ENCODE measurements around the gene ATP8A2.

ATP8A2 gene

GRCh38 chr13:25689539-25689938 lies 317.8 kb downstream of the ATP8A2 start:
- no peak for DNase-seq

DNA sequence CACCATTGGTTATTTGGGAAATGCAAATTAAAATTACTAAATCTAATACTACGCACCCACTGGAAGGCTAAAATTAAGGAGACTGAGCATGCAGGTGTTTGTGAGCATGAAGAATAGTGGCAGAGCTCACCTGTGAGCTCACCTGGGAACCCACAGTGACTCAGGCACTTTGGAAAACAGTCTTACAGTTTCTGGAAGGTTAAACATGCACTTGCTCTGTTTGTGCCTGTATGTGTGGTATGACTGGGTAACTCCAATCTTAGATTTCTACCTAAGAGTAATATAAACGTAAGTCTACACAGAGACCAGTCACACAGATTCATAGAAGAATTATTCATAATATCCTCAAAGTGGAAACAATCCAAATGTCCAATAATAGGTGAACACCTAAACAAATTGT lies 318.8 kb downstream of the ATP8A2 start:
- no peak for DNase-seq

- DNase-seq: no peak
These were observed 319.9 kb downstream of the ATP8A2 start for GRCh38 chr13:25691654-25692053.

DNA sequence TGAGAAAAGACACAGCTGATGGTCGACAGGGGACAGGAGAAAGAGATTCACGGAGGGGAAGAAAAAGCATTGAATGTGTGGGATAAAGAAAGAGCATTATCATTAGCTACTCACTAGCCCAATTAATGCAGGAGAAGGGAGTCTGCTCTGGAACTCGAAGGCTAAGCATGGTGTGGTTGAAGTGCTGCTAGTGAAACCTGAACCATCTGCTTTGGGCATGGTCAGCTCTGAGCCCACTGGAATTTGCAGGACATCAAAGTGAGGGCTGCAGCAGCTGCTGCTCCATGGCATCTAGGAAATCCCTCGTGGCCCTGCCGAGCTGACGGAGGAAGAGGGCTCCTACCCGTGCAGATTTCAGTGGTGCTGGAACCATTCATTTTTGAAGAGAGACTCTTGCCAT lies 320.3 kb downstream of the ATP8A2 start:
- no peak for DNase-seq

- DNase-seq: no peak
These were observed 327.3 kb downstream of the ATP8A2 start for GRCh38 chr13:25699056-25699455.

- DNase-seq: no peak
These were observed 327.8 kb downstream of the ATP8A2 start for GRCh38 chr13:25699600-25699999.

GRCh38 chr13:25701304-25701703 lies 329.5 kb downstream of the ATP8A2 start:
- DNase-seq: no peak

GRCh38 chr13:25702386-25702785 lies 330.6 kb downstream of the ATP8A2 start:
- no peak for DNase-seq

DNA sequence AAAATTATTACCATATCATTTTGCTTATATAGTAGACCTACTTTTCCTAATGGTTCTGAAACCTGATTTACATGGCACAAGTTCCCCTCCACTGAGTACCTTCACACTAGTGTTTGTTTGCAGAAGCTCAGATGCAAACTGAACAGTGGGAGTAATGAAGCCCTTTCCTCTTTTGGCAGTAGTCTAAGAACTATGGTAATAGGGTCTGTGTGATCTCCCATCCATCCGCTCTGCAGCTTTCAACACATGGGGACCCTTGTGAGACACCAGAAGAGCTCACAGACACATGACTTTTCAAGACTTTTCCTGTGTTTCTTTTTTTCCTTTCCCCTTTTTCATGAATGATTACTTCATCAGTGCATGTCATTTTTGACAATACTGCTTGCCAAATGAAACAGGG lies 336.0 kb downstream of the ATP8A2 start:
- DNase-seq: no peak

DNA sequence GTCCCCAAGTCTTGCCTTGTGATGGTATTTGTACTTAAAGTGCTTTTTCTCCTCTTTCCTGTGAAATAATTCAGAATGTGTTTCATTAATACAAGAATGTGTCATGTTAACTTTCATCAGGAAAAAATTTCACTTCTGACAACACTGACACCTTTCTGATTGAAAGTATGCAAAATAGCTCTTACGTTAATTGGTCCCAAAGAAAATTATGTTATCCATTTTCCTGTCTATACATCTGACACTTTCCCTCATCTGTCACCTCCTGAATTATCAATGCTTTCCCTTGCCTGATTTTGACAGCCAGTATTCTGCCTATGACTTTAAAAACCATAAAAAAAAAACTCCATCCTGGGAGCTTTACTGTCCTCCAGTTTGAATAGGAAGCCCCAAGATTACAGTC lies 336.5 kb downstream of the ATP8A2 start:
- DNase-seq: no peak

- DNase-seq: no peak
These were observed 337.3 kb downstream of the ATP8A2 start for GRCh38 chr13:25709088-25709487.

DNA sequence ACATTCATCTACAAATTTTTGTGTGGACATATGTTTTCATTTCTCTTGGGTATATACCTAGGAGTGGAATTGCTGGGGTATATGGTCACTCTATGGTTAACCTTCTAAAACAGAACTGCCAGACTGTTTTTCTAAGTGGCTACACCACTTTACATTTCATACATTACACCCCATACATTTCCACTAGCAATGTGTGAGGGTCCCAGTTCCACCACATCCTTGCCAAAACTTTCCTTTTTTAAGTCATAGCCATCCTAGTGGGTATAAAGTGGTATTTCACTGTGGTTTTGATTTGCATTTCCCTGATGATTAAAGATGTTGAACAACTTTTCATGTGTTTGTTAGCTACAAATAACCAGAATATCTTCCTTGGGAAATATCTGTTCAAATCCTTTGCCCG lies 344.0 kb downstream of the ATP8A2 start:
- no peak for DNase-seq

DNA sequence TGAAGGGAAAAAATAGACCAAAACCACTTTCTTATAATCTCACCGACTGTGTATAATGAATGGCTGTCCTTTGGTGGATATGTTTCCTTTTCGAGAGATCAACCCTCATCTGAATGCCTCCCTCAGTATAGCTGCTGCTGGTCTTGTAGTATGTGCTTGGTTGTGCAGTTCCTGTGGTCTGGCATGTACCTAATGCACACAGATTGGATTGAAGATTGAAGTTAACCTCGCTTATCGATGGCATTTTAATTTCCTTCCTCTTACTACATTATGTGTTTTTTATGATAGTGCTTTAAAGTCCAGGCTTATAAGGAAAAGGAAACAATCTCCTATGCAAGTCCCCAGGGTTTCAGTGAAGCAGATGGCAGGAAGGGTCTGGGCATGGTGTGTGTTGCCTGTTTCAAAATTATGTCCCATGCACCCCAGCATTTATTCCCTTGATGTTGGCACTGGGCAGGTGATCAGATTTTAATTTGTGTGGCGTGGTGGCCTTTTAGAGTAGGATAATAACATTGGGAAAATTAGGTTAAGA lies 346.0 kb downstream of the ATP8A2 start:
- no peak for DNase-seq

- DNase-seq: no peak
These were observed 347.9 kb downstream of the ATP8A2 start for GRCh38 chr13:25719666-25720065.

GRCh38 chr13:25722893-25723292 lies 351.1 kb downstream of the ATP8A2 start:
- no peak for DNase-seq

- no peak for DNase-seq
These were observed 353.3 kb downstream of the ATP8A2 start for GRCh38 chr13:25725104-25725503.

DNA sequence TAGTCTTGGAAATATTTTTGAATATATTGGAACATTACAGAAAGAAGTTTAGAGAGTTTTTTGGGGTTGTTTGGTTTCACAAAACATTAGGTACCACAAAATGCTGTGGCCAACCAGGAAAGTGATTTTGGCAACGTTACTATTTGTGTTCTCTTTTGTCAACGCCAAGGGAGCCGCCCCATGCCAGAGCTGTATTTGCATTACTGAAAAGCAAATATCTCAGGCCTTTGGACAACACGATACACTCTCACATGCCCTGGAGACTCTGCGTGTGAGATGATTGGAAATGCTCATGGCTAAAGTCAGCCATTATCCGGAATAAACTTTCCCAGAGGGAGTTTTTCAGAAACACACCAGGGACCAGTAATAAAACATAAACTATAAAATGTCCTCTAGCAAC lies 355.5 kb downstream of the ATP8A2 start:
- DNase-seq: no peak

DNA sequence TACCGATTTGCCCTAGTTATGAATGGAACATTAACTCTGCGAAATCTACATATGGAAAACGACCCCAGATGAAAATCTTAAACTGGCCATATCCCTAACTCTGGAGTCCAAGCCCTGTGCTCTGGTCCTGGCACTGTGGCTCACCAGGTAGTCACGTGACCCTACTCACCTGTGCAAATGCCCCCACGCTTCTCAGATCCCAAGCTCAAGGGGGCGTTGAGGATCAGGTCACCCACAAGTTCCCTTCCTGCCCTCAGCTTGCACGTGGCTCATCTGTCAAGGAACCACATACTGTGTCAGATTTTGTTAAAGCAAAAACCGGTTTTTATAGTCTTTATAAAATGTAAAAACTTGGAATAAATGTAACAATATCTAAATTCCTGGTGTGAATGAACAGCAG lies 356.0 kb downstream of the ATP8A2 start:
- DNase-seq: no peak

GRCh38 chr13:25729201-25729600 lies 357.4 kb downstream of the ATP8A2 start:
- DNase-seq: no peak

DNA sequence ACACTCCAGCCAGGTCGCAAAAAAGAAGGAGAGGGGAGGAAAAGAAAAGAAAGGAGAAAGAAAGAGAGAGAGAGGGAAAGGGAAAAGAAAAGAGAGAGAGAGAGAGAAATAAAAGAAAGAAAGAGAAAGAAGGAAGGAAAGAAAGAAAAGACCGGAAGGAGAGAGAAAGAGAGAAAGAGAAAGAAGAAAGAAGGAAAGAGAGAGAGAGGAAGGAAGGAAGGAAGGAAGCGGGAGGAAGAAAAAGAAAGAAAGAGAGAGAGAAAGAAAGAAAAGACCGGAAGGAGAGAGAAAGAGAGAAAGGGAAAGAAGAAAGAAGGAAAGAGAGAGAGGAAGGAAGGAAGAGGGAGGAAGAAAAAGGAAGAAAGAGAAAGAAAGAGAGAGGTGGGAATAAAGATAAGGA lies 359.3 kb downstream of the ATP8A2 start:
- DNase-seq: no peak

DNA sequence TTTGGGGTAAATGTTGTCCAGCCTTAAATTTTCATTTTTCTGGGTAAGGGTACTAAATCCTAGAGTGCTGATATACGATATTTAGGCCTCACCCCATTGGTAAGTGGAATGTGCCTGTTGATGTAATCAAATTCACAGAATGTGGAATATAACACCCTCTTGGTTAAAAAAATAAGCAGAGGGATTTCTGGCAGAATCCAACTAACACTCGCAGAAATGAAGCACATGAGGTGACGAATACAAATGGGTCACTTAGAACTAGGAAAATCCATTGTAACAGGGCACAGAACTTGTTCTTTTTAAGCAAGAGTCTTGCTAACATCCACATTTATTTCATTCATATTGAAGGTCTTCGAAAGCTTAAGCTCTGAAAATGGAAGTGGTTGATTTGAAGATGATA lies 359.8 kb downstream of the ATP8A2 start:
- DNase-seq: no peak

GRCh38 chr13:25732111-25732865 lies 360.5 kb downstream of the ATP8A2 start:
- no peak for DNase-seq

DNA sequence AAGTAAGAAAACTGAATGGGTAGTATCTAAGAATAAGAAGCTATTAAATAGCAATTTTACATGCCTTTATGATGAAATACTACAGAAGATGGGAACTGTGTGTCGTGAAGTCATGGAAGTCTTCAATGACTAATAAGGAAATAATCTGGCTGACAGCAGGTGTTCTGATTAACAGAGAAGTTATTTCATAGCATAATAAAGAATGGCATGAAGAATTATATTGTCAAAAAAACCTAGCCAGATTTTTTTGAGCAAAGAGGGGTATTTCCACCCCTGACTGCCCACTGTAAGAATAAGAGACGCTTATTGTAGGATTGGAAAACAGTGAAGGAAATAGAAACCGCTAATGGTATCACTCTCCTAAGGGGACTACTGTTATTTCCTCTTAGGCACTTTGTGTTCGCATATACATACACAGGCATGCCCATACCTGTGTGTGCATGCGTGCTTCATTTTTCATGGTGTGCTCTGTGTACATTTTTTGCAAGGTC lies 361.3 kb downstream of the ATP8A2 start:
- DNase-seq: no peak

DNA sequence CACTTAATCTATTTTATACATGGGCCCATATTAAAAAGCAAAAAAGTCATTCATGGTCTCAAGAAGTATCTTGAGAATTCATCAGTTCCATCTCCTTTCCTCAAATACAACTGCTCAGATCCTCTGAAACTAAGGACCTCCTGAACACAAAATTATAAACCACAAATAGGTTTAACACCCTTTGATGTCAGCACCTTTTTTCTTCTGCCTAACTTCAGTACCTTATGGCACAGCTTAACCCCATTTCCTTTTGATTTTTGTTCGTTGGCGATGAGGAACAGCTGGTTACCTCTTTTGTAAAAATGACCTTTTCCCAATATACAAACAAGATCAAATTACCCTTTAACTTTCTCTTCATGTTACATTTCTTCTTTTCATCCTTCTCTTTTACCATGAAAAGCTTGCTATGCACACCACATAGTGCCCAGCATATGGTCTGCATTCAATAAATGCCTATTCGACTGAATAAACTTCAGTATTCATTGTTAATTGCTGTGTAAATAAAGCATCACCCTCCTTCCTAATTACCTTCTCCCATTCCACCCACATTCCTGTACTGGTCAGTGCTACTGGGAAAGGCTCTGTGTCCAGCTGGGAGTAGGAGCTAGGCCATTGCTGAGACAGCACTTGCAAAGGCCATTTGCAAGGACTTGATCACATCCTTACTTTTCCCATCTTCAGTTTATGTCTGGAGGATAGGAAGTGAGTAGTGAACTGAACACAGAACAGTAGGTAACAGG lies 362.1 kb downstream of the ATP8A2 start:
- DNase-seq: no peak
